Ovary (tissue), 9 donors: ENCODE data around the gene CACNB2. TPM values are rescaled to one million over a fixed set of nuclear protein-coding genes. Genes with fewer than 3 reads are reported as not detected.

ENCODE experiments used
- DNase-seq, 5 donors: peaks; one replicate each; pipeline ENCODE4 v3.0.0-alpha.2; 2019 to 2020
- H3K27ac ChIP-seq, 2 donors: fragments of 200-600 bp; one replicate each; pipeline versions ENCODE4 v1.5.1 to v1.8.0; 2019 to 2022
- H3K27me3 ChIP-seq: fragments of 200-600 bp; one replicate; pipeline ENCODE4 v1.8.0; 2022
- H3K36me3 ChIP-seq: fragments of 200-600 bp; sonication (generic); one replicate; pipeline ENCODE4 v1.5.1; 2019
- H3K4me1 ChIP-seq: one replicate; pipeline ENCODE4 v1.8.1; 2013; ENCODE audit warnings: mild to moderate bottlenecking, moderate library complexity; ENCODE audit not compliant: insufficient read depth
- H3K4me3 ChIP-seq: fragments of 200-600 bp; sonication (generic); one replicate; pipeline ENCODE4 v1.5.1; 2017
- H3K9me3 ChIP-seq, 2 donors: fragments of 200-600 bp in 1 of 2; sonication (generic) in 1 of 2; one replicate each; pipeline versions ENCODE4 v1.5.1 to v1.8.1; 2013 to 2019; ENCODE audit warnings: mild to moderate bottlenecking in 1 of 2, moderate library complexity in 1 of 2
- EP300 ChIP-seq: sonication (generic); formaldehyde crosslinking; IDR thresholded peaks from one replicate; pipeline ENCODE4 v1.6.1; 2017; ENCODE audit warnings: antibody characterized with exemption
- POLR2A ChIP-seq: fragments of 450-650 bp; IDR thresholded peaks from one replicate; pipeline ENCODE4 v1.6.1; 2017; ENCODE audit warnings: antibody characterized with exemption, mild to moderate bottlenecking, moderate library complexity
- WGBS, 3 donors: extraction: QIAGEN DNeasy Blood & Tissue Kit in 1 of 3; methylation state at CpG; one replicate each; pipeline versions ENCODE4 v1.1.5 to v1.1.7; 2013 to 2017; 5-methylcytosine and 5-hydroxymethylcytosine counted together
- intact Hi-C, 4 donors: fragments of 100-400 bp; cut with DNase I; formaldehyde crosslinking; loops; one replicate each; pipeline versions ENCODE4 v1.11.0 to v1.15.1; 2022 to 2023
- polyA plus RNA-seq, 2 donors: library from polyadenylated mRNA; stranded (reverse); fragments of 200-250 nt in 1 of 2; fragments of 350-450 nt in 1 of 2; fragmentation: Illumina TruSeq in 1 of 2; extraction: RNeasy Lipid Tissue Mini Kit (QIAGEN cat#74804) in 1 of 2; gene quantifications; one replicate each; pipeline ENCODE4 v1.2.3, GENCODE V29; 2013 to 2014
- total RNA-seq, 7 donors: library from RNA; depleted of rRNA in 2 of 7; stranded (reverse); fragments of >200 nt in 2 of 7; fragmentation: NEBNext Ultra II Directional in 3 of 7; extraction: Animal tissue kit (Norgen Biotek cat#: 25700) in 3 of 7; gene quantifications; one replicate each; pipeline versions ENCODE4 v1.1.0 to v1.2.4, GENCODE V29; 2016 to 2023
- TF ChIP-seq, protein P1 (sequence below), 3 donors: fragments of 450-650 bp in 2 of 3; fragments of 200-600 bp in 1 of 3; IDR thresholded peaks; one replicate each; pipeline versions ENCODE4 v1.5.1 to v1.8.0; 2016 to 2022; ENCODE audit warnings: antibody characterized with exemption in 3 of 3, mild to moderate bottlenecking in 1 of 3
- donor health status: DM: no; HTN: no; CAD: no; lungs with moderate emphysema.
- donor health status: DM: no; HTN: no; CAD: no.
- donor health status: Bipolar disorder and iron deficiency.
- donor health status: DM: yes; HTN: yes; CAD: no.
- donor health status: DM: no; HTN: no; CAD: no.
- donor health status: DM: yes; HTN: yes; CAD: no.

Gene CACNB2
- total and polyA plus RNA-seq, 9 donors, result 8.9 to 60.9 (median 23.8) TPM

DNA sequence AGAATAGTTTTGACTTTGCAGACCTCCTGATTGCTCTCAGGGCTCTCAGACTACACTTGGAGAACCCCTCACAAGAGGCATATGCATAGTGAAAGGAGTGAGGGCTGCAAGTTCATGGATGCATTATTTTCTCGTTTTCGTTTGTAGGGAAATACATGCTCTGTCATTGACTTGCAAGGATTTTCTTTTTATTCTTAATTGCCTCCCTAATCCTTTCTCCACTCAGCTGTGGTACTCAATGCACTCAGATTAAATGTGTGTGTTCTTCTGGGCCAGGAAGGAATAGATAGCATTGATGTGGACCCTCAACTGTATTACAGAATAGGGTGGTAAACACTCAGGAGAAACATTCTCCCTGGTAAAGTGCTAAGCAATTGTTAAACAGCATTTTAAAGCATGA lies 188.7 kb downstream of the CACNB2 start:
- no peaks in the 10 kb centered on the region for H3K9me3 ChIP-seq
- TF ChIP-seq EP300, result no peak
- no peak for DNase-seq
- H3K27ac ChIP-seq, result no peak overlapping the region
- WGBS, 3 donors, result 93 to 96% (median 94%) methylated on average over 2 of the region's 2 CpGs
- no peaks in the 10 kb centered on the region for H3K27me3 ChIP-seq
- no peaks in the 10 kb centered on the region for H3K36me3 ChIP-seq
- peaks cover 8% of the 10 kb centered on the region for H3K4me1 ChIP-seq
- intact Hi-C loops, result loop anchor here in 1 of 4 donors (10.0 kb wide), 1 partner anchor 104 kb away; no protein-coding TSS in a partner anchor
- no peak overlapping the region for H3K4me3 ChIP-seq

DNA sequence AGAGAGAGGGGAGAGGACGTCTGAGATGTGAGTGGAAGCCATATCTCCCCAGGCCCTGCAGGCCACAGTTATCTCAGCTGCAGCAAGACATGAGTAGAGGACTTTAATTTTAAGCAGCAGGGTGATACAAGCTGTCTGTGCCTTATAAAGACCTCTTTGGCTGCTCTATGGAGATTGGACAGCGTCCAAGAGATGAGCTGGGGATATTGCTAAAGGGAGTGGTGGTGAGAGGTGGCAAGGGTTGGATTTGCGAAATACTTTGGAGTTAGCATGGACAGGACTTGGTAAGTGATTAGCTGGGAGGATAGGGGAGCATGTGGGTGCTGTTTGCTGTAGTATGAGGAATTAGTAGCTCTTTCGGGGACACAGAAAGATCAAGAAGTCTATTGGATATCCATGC lies 191.8 kb downstream of the CACNB2 start:
- Histone ChIP-seq H3K27me3 (no peaks in the 10 kb centered on the region), H3K27ac (peak overlapping the region in 1 of 2 donors; percentile 71), H3K4me3 (no peak overlapping the region), H3K4me1 (peaks cover 11% of the 10 kb centered on the region), H3K36me3 (no peaks in the 10 kb centered on the region), H3K9me3 (no peaks in the 10 kb centered on the region)
- TF ChIP-seq, protein P1, sequence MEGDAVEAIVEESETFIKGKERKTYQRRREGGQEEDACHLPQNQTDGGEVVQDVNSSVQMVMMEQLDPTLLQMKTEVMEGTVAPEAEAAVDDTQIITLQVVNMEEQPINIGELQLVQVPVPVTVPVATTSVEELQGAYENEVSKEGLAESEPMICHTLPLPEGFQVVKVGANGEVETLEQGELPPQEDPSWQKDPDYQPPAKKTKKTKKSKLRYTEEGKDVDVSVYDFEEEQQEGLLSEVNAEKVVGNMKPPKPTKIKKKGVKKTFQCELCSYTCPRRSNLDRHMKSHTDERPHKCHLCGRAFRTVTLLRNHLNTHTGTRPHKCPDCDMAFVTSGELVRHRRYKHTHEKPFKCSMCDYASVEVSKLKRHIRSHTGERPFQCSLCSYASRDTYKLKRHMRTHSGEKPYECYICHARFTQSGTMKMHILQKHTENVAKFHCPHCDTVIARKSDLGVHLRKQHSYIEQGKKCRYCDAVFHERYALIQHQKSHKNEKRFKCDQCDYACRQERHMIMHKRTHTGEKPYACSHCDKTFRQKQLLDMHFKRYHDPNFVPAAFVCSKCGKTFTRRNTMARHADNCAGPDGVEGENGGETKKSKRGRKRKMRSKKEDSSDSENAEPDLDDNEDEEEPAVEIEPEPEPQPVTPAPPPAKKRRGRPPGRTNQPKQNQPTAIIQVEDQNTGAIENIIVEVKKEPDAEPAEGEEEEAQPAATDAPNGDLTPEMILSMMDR (IDR thresholded peaks at IDR 0.05), result no peak
- TF ChIP-seq EP300, result no peak
- no peak for TF ChIP-seq POLR2A
- WGBS, 3 donors, result 90 to 97% (median 94%) methylated on average over 4 of the region's 4 CpGs
- intact Hi-C loops, result no loop called here
- DNase-seq, result no peak

DNA sequence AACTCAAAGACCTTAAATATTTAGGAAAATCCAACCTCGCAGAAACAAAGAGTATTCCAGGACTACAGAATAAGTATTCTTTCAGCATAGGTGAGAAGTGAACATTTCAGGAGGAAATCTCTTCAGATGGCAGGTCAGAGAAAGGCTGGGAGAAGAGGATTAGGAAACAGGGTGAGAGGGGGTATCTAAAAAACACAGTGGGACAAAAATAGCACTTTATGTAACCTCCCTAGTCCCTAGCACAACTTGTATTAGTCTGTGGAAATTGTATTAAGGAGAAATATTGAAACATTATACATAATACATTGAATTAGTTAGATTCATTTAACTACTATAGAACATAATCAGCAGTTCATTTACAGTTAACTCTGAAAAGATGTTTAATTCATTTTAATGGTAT lies 192.3 kb downstream of the CACNB2 start:
- intact Hi-C loops, result no loop called here
- H3K36me3 ChIP-seq, result no peaks in the 10 kb centered on the region
- no peak overlapping the region for H3K4me3 ChIP-seq
- TF ChIP-seq EP300 (no peak), POLR2A (no peak)
- TF ChIP-seq, protein P1 (IDR thresholded peaks at IDR 0.05), result no peak
- no peak for DNase-seq
- no peaks in the 10 kb centered on the region for H3K9me3 ChIP-seq
- peak overlapping the region in 1 of 2 donors; percentile 71 for H3K27ac ChIP-seq
- no peaks in the 10 kb centered on the region for H3K27me3 ChIP-seq
- 89 to 92% (median 90%) methylated on average over 1 of the region's 1 CpG for WGBS, 3 donors
- peaks cover 11% of the 10 kb centered on the region for H3K4me1 ChIP-seq

DNA sequence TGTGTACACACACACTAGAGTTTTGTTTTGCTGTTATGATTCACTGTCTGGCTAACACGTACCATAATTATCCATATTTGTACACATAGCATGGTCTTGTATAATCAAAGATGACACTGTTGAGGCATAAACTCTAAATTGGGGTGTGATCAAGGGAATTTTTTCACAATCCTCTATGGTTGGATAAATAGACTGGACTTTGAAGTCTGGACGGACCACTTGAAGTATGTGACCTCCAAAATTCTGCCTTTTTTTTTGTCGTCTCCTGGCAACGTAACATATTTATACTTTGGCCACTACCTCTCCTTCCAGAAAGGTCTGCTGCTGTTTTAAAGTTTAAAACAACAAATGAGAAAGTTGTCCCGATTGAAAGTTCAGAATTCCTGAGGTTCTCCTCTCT lies 193.4 kb downstream of the CACNB2 start:
- no peak overlapping the region for H3K4me3 ChIP-seq
- peaks cover 11% of the 10 kb centered on the region for H3K4me1 ChIP-seq
- TF ChIP-seq POLR2A, result no peak
- no peak for TF ChIP-seq EP300
- TF ChIP-seq, protein P1 (IDR thresholded peaks at IDR 0.05), result no peak
- H3K9me3 ChIP-seq, result no peaks in the 10 kb centered on the region
- WGBS, 3 donors, result 4 to 14% (median 6%) methylated on average over 5 of the region's 5 CpGs
- H3K27me3 ChIP-seq, result no peaks in the 10 kb centered on the region
- no peak for DNase-seq
- H3K36me3 ChIP-seq, result no peaks in the 10 kb centered on the region
- intact Hi-C loops, result no loop called here
- peak overlapping the region in 1 of 2 donors; percentile 71 for H3K27ac ChIP-seq

DNA sequence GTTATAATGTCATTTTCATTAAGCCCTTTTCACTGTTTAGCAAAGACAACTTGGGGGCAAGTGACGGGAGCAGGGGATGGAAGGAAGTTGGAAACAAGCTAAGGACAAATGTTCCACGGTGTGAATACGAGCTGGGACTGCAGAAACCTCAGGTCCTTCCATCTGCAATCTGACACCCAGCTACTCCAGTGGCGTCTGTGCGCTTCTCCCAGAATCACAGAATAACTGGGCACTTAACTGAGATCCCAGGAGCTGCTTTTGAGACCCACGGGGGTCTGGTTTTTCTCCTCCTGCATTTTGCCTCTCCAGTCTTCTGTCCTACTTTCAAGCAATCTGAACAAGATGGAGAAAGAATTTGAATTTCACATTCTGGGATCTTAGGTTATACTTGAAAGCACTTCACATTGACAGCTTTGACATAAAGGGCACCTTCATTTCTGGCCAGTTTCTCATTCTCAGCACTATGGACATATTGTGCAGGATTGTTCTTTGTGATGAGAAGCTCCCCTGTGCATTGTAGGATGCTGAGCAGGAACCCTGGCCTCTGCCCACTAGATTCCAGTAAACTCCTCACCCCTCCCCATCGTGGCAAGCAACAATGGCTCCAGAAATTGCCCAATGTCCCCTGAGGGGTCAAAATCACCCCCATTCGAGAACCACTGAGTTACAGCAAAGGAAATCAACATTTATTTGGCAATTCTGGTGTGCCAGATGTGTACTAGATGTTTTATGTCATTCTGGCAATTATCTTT lies 194.1 kb downstream of the CACNB2 start:
- Histone ChIP-seq H3K27ac (peak overlapping the region in 1 of 2 donors; percentile 71), H3K27me3 (no peaks in the 10 kb centered on the region), H3K4me1 (peaks cover 11% of the 10 kb centered on the region), H3K36me3 (no peaks in the 10 kb centered on the region), H3K9me3 (no peaks in the 10 kb centered on the region), H3K4me3 (no peak overlapping the region)
- 18 to 24% (median 18%) methylated on average over 8 of the region's 8 CpGs for whole genome bisulfite sequencing, 3 donors
- intact Hi-C loops, result no loop called here
- TF ChIP-seq POLR2A, result no peak
- TF ChIP-seq EP300, result no peak
- TF ChIP-seq, protein P1 (IDR thresholded peaks at IDR 0.05), result no peak
- DNase-seq, result no peak
